Esophagus squamous epithelium (tissue), 5 donors: ENCODE results near the gene NTPCR. TPM values are rescaled to one million over a fixed set of nuclear protein-coding genes. Genes with fewer than 3 reads are reported as not detected.

ENCODE experiments used
- DNase-seq: peaks from one replicate; lab custom pipeline; 2025; lab: John Stamatoyannopoulos, UW
- H3K27ac ChIP-seq, 4 donors: fragments of 200-600 bp; sonication (generic); one replicate each; pipeline ENCODE4 v1.5.1; 2016 to 2019; ENCODE audit warnings: mild to moderate bottlenecking in 1 of 4
- H3K27me3 ChIP-seq, 4 donors: fragments of 200-600 bp; sonication (generic); 1 replicate in 3 of 4; 2 replicates in 1 of 4; pipeline versions ENCODE4 v1.5.1 to v1.6.0; 2017 to 2021; ENCODE audit warnings: antibody characterized with exemption in 1 of 4
- H3K36me3 ChIP-seq, 3 donors: fragments of 200-600 bp; sonication (generic); one replicate each; pipeline ENCODE4 v1.5.1; 2016 to 2019
- H3K4me1 ChIP-seq, 3 donors: fragments of 200-600 bp; sonication (generic); one replicate each; pipeline ENCODE4 v1.5.1; 2017 to 2019
- H3K4me3 ChIP-seq, 4 donors: fragments of 200-600 bp; sonication (generic); 1 replicate in 3 of 4; 2 replicates in 1 of 4; pipeline ENCODE4 v1.5.1; 2016 to 2019; ENCODE audit warnings: mild to moderate bottlenecking in 2 of 4, moderate library complexity in 1 of 4
- H3K9me3 ChIP-seq, 3 donors: fragments of 200-600 bp; sonication (generic); one replicate each; pipeline ENCODE4 v1.5.1; 2016 to 2019
- POLR2A ChIP-seq, 4 donors: fragments of 450-650 bp; IDR thresholded peaks; one replicate each; pipeline ENCODE4 v1.6.1; 2017; ENCODE audit warnings: antibody characterized with exemption in 4 of 4, mild to moderate bottlenecking in 4 of 4, moderate library complexity in 3 of 4
- WGBS, 2 donors: methylation state at CpG; one replicate each; pipeline ENCODE4 v1.1.5; 2018; 5-methylcytosine and 5-hydroxymethylcytosine counted together
- intact Hi-C: fragments of 100-400 bp; cut with DNase I; formaldehyde crosslinking; loops from one replicate; pipeline ENCODE4 v1.15.0; 2022
- total RNA-seq, 4 donors: library from RNA; depleted of rRNA; stranded (reverse); fragments of >200 nt; gene quantifications; one replicate each; pipeline ENCODE4 v1.1.0, GENCODE V29; 2016
- TF ChIP-seq, protein P1 (sequence below), 6 experiments: fragments of 450-650 bp in 4 of 6; fragments of 200-600 bp in 2 of 6; sonication (generic) in 2 of 6; IDR thresholded peaks; one replicate each; pipeline ENCODE4 v1.5.1; 2016 to 2019; ENCODE audit warnings: antibody characterized with exemption in 6 of 6, mild to moderate bottlenecking in 4 of 6, moderate library complexity in 4 of 6
- donor health status: DM: yes; HTN: yes; CAD: no.

The NTPCR gene
- total RNA-seq, 4 donors from 2014 or later = 19.9 to 35.8 (median 23.4) TPM

GRCh38 chr1:233005156-233005555 is 54.7 kb downstream of the NTPCR start:
- TF ChIP-seq, protein P1, sequence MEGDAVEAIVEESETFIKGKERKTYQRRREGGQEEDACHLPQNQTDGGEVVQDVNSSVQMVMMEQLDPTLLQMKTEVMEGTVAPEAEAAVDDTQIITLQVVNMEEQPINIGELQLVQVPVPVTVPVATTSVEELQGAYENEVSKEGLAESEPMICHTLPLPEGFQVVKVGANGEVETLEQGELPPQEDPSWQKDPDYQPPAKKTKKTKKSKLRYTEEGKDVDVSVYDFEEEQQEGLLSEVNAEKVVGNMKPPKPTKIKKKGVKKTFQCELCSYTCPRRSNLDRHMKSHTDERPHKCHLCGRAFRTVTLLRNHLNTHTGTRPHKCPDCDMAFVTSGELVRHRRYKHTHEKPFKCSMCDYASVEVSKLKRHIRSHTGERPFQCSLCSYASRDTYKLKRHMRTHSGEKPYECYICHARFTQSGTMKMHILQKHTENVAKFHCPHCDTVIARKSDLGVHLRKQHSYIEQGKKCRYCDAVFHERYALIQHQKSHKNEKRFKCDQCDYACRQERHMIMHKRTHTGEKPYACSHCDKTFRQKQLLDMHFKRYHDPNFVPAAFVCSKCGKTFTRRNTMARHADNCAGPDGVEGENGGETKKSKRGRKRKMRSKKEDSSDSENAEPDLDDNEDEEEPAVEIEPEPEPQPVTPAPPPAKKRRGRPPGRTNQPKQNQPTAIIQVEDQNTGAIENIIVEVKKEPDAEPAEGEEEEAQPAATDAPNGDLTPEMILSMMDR (IDR thresholded peaks at IDR 0.05) = no peak
- no peak for TF ChIP-seq POLR2A (IDR thresholded peaks at IDR 0.05)
- DNase-seq = no peak
- Histone ChIP-seq H3K4me1 (no peaks in the 10 kb centered on the region), H3K27me3 (no peaks in the 10 kb centered on the region), H3K4me3 (no peak overlapping the region), H3K36me3 (peaks cover 0 to 5% (median 4%) of the 10 kb centered on the region in 3 donors), H3K27ac (no peak overlapping the region), H3K9me3 (no peaks in the 10 kb centered on the region)
- intact Hi-C loops = no loop called here
- WGBS, 2 donors = 94 to 96% methylated on average over 5 of the region's 5 CpGs

DNA sequence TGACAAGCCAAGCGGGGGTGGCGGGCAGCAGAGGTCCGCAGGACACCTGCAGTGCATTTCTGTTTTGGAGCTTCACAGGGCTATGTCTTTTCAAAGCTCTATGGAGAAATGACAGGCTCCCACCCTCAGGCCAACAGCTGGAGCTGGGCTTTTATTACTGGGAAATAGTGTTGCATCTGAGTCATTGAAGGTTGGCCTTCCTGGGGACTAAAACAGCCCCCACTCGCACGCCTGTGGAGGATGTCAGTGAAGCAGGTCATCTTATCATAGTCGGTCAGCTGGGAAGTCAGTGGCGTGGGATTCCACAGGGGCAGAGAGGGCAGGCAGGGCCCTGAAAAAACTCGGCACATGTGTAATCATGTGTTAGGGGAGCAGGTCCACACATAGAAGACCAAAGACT is 55.3 kb downstream of the NTPCR start:
- intact Hi-C loops = no loop called here
- H3K36me3 ChIP-seq = no peaks in the 10 kb centered on the region
- no peaks in the 10 kb centered on the region for H3K9me3 ChIP-seq
- no peak overlapping the region for H3K27ac ChIP-seq
- TF ChIP-seq, protein P1 (IDR thresholded peaks at IDR 0.05) = no peak
- TF ChIP-seq POLR2A (IDR thresholded peaks at IDR 0.05) = no peak
- WGBS, 2 donors = 89 to 90% methylated on average over 3 to 8 of the region's 8 CpGs
- DNase-seq = no peak
- H3K27me3 ChIP-seq = no peaks in the 10 kb centered on the region
- no peaks in the 10 kb centered on the region for H3K4me1 ChIP-seq
- no peak overlapping the region for H3K4me3 ChIP-seq

- no peak overlapping the region for H3K27ac ChIP-seq
- no peak overlapping the region for H3K4me3 ChIP-seq
- 75 to 95% methylated on average over 5 to 6 of the region's 6 CpGs for WGBS, 2 donors
- intact Hi-C loops = no loop called here
- DNase-seq = no peak
- no peaks in the 10 kb centered on the region for H3K4me1 ChIP-seq
- no peak for TF ChIP-seq POLR2A (IDR thresholded peaks at IDR 0.05)
- TF ChIP-seq, protein P1 (IDR thresholded peaks at IDR 0.05) = no peak
- H3K9me3 ChIP-seq = no peaks in the 10 kb centered on the region
- H3K36me3 ChIP-seq = no peaks in the 10 kb centered on the region
- no peaks in the 10 kb centered on the region for H3K27me3 ChIP-seq
These were observed 55.7 kb downstream of the NTPCR start for GRCh38 chr1:233006108-233006507.

- intact Hi-C loops = no loop called here
- TF ChIP-seq POLR2A (IDR thresholded peaks at IDR 0.05) = no peak
- TF ChIP-seq, protein P1 (IDR thresholded peaks at IDR 0.05) = no peak
- H3K9me3 ChIP-seq = no peaks in the 10 kb centered on the region
- H3K27me3 ChIP-seq = no peaks in the 10 kb centered on the region
- 91 to 98% methylated on average over 3 of the region's 3 CpGs for WGBS, 2 donors
- no peaks in the 10 kb centered on the region for H3K4me1 ChIP-seq
- no peak for DNase-seq
- H3K36me3 ChIP-seq = no peaks in the 10 kb centered on the region
- no peak overlapping the region for H3K27ac ChIP-seq
- no peak overlapping the region for H3K4me3 ChIP-seq
These were observed 56.1 kb downstream of the NTPCR start for GRCh38 chr1:233006541-233006973.

GRCh38 chr1:233010146-233010545 is 59.7 kb downstream of the NTPCR start:
- no peak overlapping the region for H3K4me3 ChIP-seq
- no peaks in the 10 kb centered on the region for H3K27me3 ChIP-seq
- TF ChIP-seq, protein P1 (IDR thresholded peaks at IDR 0.05) = no peak
- TF ChIP-seq POLR2A (IDR thresholded peaks at IDR 0.05) = no peak
- no peak for DNase-seq
- no peak overlapping the region for H3K27ac ChIP-seq
- H3K9me3 ChIP-seq = no peaks in the 10 kb centered on the region
- no peaks in the 10 kb centered on the region for H3K4me1 ChIP-seq
- peaks cover 0 to 29% (median 0%) of the 10 kb centered on the region in 3 donors for H3K36me3 ChIP-seq
- intact Hi-C loops = no loop called here
- WGBS, 2 donors = 87 to 93% methylated on average over 3 of the region's 3 CpGs
